HK-2 (cell line): ENCODE measurements around the gene TUBGCP5.
"Not testable (repeated sequence)": the region's sequence is repeated elsewhere in the genome, so short reads cannot be mapped to it uniquely, and the experiment has no call there.

Experiments
- DNase-seq: peaks from one replicate; pipeline ENCODE4 v3.0.0-alpha.2; 2018; ENCODE audit not compliant: unreplicated experiment

The TUBGCP5 gene

GRCh38 chr15:23039143-23039916 lies at the start of gene TUBGCP5:
Gene TUBGCP5 (minus strand): TSS chr15:23039569. CDS start chr15:23039543, 26 bp downstream.
- peak; percentile 95 for DNase-seq

GRCh38 chr15:23083115-23083514 lies 43.7 kb upstream of the TUBGCP5 start:
- DNase-seq = no peak

GRCh38 chr15:23081996-23082737 lies 42.8 kb upstream of the TUBGCP5 start:
- DNase-seq = not testable (repeated sequence)

- no peak for DNase-seq
Observed at GRCh38 chr15:23081271-23081670, 41.9 kb upstream of the TUBGCP5 start.

- DNase-seq = no peak
Observed at GRCh38 chr15:23079766-23080165, 40.4 kb upstream of the TUBGCP5 start.

GRCh38 chr15:23075927-23076326 lies 36.6 kb upstream of the TUBGCP5 start:
- DNase-seq = no peak

GRCh38 chr15:23074684-23075083 lies 35.3 kb upstream of the TUBGCP5 start:
- DNase-seq = no peak

GRCh38 chr15:23073890-23074646 lies 34.7 kb upstream of the TUBGCP5 start:
- no peak for DNase-seq

- DNase-seq = no peak
Observed at GRCh38 chr15:23072633-23073032, 33.3 kb upstream of the TUBGCP5 start.

- DNase-seq = no peak
Observed at GRCh38 chr15:23069496-23070166, 30.3 kb upstream of the TUBGCP5 start.

GRCh38 chr15:23067416-23067815 lies 28.0 kb upstream of the TUBGCP5 start:
- DNase-seq = no peak

- DNase-seq = no peak
Observed at GRCh38 chr15:23065836-23066235, 26.5 kb upstream of the TUBGCP5 start.

- DNase-seq = no peak
Observed at GRCh38 chr15:23064156-23064555, 24.8 kb upstream of the TUBGCP5 start.

GRCh38 chr15:23057707-23058106 lies 18.3 kb upstream of the TUBGCP5 start:
- no peak for DNase-seq

GRCh38 chr15:23055316-23055715 lies 15.9 kb upstream of the TUBGCP5 start:
- no peak for DNase-seq

- no peak for DNase-seq
Observed at GRCh38 chr15:23052522-23052921, 13.2 kb upstream of the TUBGCP5 start.

- no peak for DNase-seq
Observed at GRCh38 chr15:23050708-23051107, 11.3 kb upstream of the TUBGCP5 start.

GRCh38 chr15:23049984-23050628 lies 10.7 kb upstream of the TUBGCP5 start:
- no peak for DNase-seq

GRCh38 chr15:23048572-23049282 lies 9.4 kb upstream of the TUBGCP5 start:
- DNase-seq = not testable (repeated sequence)

- not testable (repeated sequence) for DNase-seq
Observed at GRCh38 chr15:23043987-23044386, 4.6 kb upstream of the TUBGCP5 start.

GRCh38 chr15:23043535-23043934 lies 4.2 kb upstream of the TUBGCP5 start:
- not testable (repeated sequence) for DNase-seq
